ENCODE measurements around the gene ANGPTL2. TPM values are rescaled to one million over a fixed set of nuclear protein-coding genes. Genes with fewer than 3 reads are reported as not detected.

Gene ANGPTL2
- total RNA-seq, 4 donors from 2014 or later = 17.3 to 21.3 (median 19.8) TPM

DNA sequence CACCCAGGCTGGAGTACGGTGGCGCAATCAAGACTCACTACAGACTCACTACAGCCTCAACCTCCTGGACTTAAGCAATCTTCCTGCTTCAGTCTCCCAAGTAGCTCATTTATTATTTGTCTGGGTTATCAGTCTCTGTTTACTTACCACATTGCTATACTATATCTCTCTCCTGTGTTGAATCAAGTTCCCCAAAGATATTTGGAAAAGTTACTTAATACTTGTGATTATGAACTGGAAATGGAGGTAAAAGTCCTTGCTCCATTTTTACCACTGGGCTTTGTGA, 55.6 kb downstream of the ANGPTL2 start:
- no peak for DNase-seq (ENCODE audit: low spot score in 2 of 2)
- WGBS = 91% methylated on average over 2 of the region's 2 CpGs
- no peaks in the 10 kb centered on the region for H3K9me3 ChIP-seq
- no peak for TF ChIP-seq POLR2AphosphoS5 (IDR thresholded peaks at IDR 0.05)
- TF ChIP-seq, protein P1, sequence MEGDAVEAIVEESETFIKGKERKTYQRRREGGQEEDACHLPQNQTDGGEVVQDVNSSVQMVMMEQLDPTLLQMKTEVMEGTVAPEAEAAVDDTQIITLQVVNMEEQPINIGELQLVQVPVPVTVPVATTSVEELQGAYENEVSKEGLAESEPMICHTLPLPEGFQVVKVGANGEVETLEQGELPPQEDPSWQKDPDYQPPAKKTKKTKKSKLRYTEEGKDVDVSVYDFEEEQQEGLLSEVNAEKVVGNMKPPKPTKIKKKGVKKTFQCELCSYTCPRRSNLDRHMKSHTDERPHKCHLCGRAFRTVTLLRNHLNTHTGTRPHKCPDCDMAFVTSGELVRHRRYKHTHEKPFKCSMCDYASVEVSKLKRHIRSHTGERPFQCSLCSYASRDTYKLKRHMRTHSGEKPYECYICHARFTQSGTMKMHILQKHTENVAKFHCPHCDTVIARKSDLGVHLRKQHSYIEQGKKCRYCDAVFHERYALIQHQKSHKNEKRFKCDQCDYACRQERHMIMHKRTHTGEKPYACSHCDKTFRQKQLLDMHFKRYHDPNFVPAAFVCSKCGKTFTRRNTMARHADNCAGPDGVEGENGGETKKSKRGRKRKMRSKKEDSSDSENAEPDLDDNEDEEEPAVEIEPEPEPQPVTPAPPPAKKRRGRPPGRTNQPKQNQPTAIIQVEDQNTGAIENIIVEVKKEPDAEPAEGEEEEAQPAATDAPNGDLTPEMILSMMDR (IDR thresholded peaks at IDR 0.05) = no peak
- no peak for TF ChIP-seq POLR2A (IDR thresholded peaks at IDR 0.05)
- TF ChIP-seq EP300 (IDR thresholded peaks at IDR 0.05) = no peak
- H3K4me3 ChIP-seq = no peak overlapping the region
- no peaks in the 10 kb centered on the region for H3K36me3 ChIP-seq
- no peak overlapping the region for H3K27ac ChIP-seq
- H3K4me1 ChIP-seq = peaks cover 9% of the 10 kb centered on the region
- H3K27me3 ChIP-seq = no peaks in the 10 kb centered on the region

DNA sequence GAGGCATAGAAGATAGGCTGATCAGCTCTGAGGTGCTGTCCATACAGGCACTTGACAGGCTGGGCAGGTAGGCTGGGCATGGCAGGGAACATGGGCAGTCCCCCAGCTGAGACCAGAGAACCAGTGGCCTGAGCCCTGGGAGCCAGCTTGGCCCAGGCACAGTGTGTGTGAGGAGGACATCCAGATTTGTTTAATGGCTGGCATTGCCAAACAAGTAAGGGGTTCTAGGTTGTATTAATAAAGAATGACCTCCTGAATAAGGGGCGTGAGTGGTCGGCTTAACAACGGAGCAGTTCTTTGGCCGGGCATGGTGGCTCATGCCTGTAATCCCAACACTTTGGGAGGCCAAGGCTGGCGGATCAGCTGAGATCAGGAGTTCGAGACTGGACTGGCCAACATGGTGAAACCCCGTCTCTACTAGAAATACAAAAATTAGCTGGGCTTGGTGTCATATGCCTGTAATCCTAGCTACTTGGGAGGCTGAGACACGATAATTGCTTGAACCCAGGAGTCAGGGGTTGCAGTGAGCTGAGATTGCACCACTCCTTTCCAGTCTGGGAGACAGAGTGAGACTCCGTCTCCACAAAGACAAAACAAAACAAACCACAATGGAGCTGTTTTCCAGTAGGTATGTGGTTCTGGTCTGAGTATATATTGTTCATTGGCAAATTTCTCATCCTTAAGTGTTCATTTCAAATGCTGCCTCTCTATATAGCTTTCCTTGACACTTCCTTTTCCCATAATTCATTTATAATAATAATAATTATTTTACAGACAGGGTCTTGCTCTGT, 56.2 kb downstream of the ANGPTL2 start:
- H3K27ac ChIP-seq = no peak overlapping the region
- peaks cover 9% of the 10 kb centered on the region for H3K4me1 ChIP-seq
- no peak for DNase-seq (ENCODE audit: low spot score in 2 of 2)
- H3K36me3 ChIP-seq = no peaks in the 10 kb centered on the region
- H3K27me3 ChIP-seq = no peaks in the 10 kb centered on the region
- no peaks in the 10 kb centered on the region for H3K9me3 ChIP-seq
- WGBS = 83% methylated on average over 9 of the region's 9 CpGs
- TF ChIP-seq, protein P1 (IDR thresholded peaks at IDR 0.05) = no peak
- no peak for TF ChIP-seq POLR2A (IDR thresholded peaks at IDR 0.05)
- TF ChIP-seq POLR2AphosphoS5 (IDR thresholded peaks at IDR 0.05) = no peak
- TF ChIP-seq EP300 (IDR thresholded peaks at IDR 0.05) = no peak
- H3K4me3 ChIP-seq = no peak overlapping the region

DNA sequence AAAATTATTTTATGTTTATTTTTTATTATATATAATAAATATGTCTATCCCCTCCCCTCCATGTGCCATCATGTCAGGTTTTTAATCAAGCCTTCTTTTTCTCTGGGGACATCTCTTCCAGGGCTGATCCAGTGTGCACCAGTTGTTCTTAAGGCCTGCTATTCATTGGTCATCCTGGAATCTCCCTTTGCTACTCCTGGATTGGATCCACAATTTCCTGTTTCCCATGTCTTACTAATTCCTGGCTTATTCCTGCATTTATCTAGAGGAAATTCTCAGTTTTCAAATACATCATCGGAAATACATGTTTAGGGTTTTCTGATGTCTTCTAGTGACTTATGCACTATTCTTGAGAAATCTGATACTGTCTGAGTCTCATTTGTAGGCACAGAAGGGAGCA, 56.8 kb downstream of the ANGPTL2 start:
- Histone ChIP-seq H3K4me3 (no peak overlapping the region), H3K27ac (no peak overlapping the region), H3K4me1 (peaks cover 9% of the 10 kb centered on the region), H3K9me3 (no peaks in the 10 kb centered on the region), H3K36me3 (no peaks in the 10 kb centered on the region), H3K27me3 (no peaks in the 10 kb centered on the region)
- DNase-seq (ENCODE audit: low spot score in 2 of 2) = no peak
- WGBS = 66% methylated on average over 1 of the region's 1 CpG
- TF ChIP-seq POLR2AphosphoS5 (IDR thresholded peaks at IDR 0.05) (no peak), EP300 (IDR thresholded peaks at IDR 0.05) (no peak), POLR2A (IDR thresholded peaks at IDR 0.05) (no peak)
- TF ChIP-seq, protein P1 (IDR thresholded peaks at IDR 0.05) = no peak

DNA sequence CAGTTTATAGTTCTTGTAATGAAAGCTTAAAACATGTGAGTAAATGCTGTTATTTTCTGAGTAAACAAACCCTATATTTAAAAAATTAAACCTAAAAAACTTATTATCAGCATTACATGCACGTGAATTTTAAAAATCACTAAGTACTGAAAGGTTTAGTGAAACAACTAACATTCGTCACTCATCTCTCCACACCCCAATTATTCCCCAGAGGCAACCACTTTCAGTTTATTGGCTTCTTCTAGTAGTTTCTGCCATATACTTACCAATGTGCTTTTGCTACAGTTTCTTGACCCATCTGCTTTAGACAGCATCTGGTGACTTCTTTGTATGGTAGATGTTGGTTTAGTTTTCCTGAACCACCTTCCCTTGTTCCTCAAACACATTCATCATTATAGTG, 58.1 kb downstream of the ANGPTL2 start:
- TF ChIP-seq POLR2A (IDR thresholded peaks at IDR 0.05) (no peak), POLR2AphosphoS5 (IDR thresholded peaks at IDR 0.05) (no peak), EP300 (IDR thresholded peaks at IDR 0.05) (no peak)
- TF ChIP-seq, protein P1 (IDR thresholded peaks at IDR 0.05) = no peak
- H3K36me3 ChIP-seq = no peaks in the 10 kb centered on the region
- peaks cover 16% of the 10 kb centered on the region for H3K4me1 ChIP-seq
- DNase-seq (ENCODE audit: low spot score in 2 of 2) = no peak
- no peak overlapping the region for H3K4me3 ChIP-seq
- WGBS = 67% methylated on average over 2 of the region's 2 CpGs
- H3K9me3 ChIP-seq = no peaks in the 10 kb centered on the region
- no peak overlapping the region for H3K27ac ChIP-seq
- no peaks in the 10 kb centered on the region for H3K27me3 ChIP-seq

DNA sequence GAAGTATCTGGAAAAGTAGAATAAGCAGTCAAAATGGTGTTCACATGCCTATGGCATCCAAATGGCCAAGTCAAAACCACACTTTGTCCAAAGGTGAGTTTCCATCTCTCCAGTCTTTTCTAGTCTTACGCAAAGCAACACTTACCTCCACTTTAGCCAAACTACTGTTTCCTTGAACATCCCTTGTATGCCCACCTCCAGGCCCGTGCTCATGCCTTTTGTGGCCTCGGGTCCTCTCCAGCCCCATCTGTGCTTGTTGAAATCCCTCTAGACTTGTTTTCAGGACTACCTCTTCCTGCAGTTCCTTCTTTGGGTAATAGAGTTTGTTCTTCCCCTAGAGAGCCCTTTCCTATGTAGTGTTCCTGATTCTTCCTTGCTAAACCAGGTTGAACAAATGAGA, 61.0 kb downstream of the ANGPTL2 start:
- Histone ChIP-seq H3K27ac (no peak overlapping the region), H3K4me3 (no peak overlapping the region), H3K27me3 (no peaks in the 10 kb centered on the region), H3K4me1 (peaks cover 27% of the 10 kb centered on the region), H3K9me3 (no peaks in the 10 kb centered on the region), H3K36me3 (no peaks in the 10 kb centered on the region)
- 98% methylated on average over 3 of the region's 3 CpGs for WGBS
- TF ChIP-seq POLR2A (IDR thresholded peaks at IDR 0.05) (no peak), POLR2AphosphoS5 (IDR thresholded peaks at IDR 0.05) (no peak), EP300 (IDR thresholded peaks at IDR 0.05) (no peak)
- TF ChIP-seq, protein P1 (IDR thresholded peaks at IDR 0.05) = no peak
- no peak for DNase-seq (ENCODE audit: low spot score in 2 of 2)
